Uterus (tissue), 2 donors: ENCODE results near the gene S100A10.

Experiments
- POLR2A ChIP-seq, 2 donors: fragments of 450-650 bp; IDR thresholded peaks; one replicate each; pipeline ENCODE4 v1.6.1; 2016; ENCODE audit warnings: antibody characterized with exemption in 2 of 2, mild to moderate bottlenecking in 1 of 2, moderate library complexity in 1 of 2
- TF ChIP-seq, protein P1 (sequence below), 4 experiments: fragments of 200-600 bp in 2 of 4; fragments of 450-650 bp in 2 of 4; sonication (generic) in 2 of 4; IDR thresholded peaks; one replicate each; pipeline ENCODE4 v1.5.1; 2016 to 2019; ENCODE audit warnings: antibody characterized with exemption in 4 of 4, mild to moderate bottlenecking in 2 of 4, moderate library complexity in 1 of 4

GRCh38 chr1:151944857-151945575 is 48.6 kb downstream of the S100A10 start:
- TF ChIP-seq POLR2A (IDR thresholded peaks at IDR 0.05), result no peak
- TF ChIP-seq, protein P1, sequence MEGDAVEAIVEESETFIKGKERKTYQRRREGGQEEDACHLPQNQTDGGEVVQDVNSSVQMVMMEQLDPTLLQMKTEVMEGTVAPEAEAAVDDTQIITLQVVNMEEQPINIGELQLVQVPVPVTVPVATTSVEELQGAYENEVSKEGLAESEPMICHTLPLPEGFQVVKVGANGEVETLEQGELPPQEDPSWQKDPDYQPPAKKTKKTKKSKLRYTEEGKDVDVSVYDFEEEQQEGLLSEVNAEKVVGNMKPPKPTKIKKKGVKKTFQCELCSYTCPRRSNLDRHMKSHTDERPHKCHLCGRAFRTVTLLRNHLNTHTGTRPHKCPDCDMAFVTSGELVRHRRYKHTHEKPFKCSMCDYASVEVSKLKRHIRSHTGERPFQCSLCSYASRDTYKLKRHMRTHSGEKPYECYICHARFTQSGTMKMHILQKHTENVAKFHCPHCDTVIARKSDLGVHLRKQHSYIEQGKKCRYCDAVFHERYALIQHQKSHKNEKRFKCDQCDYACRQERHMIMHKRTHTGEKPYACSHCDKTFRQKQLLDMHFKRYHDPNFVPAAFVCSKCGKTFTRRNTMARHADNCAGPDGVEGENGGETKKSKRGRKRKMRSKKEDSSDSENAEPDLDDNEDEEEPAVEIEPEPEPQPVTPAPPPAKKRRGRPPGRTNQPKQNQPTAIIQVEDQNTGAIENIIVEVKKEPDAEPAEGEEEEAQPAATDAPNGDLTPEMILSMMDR (IDR thresholded peaks at IDR 0.05), result no peak
